Parathyroid adenoma (tissue), 2 donors: ENCODE measurements around the gene RASGEF1C.

ENCODE experiments used
- H2AFZ ChIP-seq: fragments of 300-600 bp; sonication (generic); one replicate; pipeline ENCODE4 v1.7.0; 2017; ENCODE audit warnings: antibody characterized with exemption, mild to moderate bottlenecking
- H3K27ac ChIP-seq: fragments of 300-600 bp; sonication (generic); one replicate; pipeline ENCODE4 v1.7.0; 2017
- H3K27me3 ChIP-seq: fragments of 300-600 bp; sonication (generic); one replicate; pipeline ENCODE4 v1.7.0; 2017; ENCODE audit warnings: low read length; ENCODE audit not compliant: control insufficient read depth, insufficient read depth
- H3K36me3 ChIP-seq: fragments of 300-600 bp; sonication (generic); one replicate; pipeline ENCODE4 v1.7.0; 2017; ENCODE audit warnings: low read length; ENCODE audit not compliant: control insufficient read depth, insufficient read depth
- H3K4me1 ChIP-seq: fragments of 300-600 bp; sonication (generic); one replicate; pipeline ENCODE4 v1.7.0; 2017; ENCODE audit warnings: control low read depth
- H3K4me2 ChIP-seq: fragments of 300-600 bp; sonication (generic); one replicate; pipeline ENCODE4 v1.7.0; 2017; ENCODE audit warnings: low read length
- H3K4me3 ChIP-seq: fragments of 300-600 bp; sonication (generic); one replicate; pipeline ENCODE4 v1.7.0; 2017; ENCODE audit warnings: low read depth, low read length
- H3K79me2 ChIP-seq: fragments of 300-600 bp; sonication (generic); one replicate; pipeline ENCODE4 v1.7.0; 2017; ENCODE audit warnings: control low read depth
- H3K9ac ChIP-seq: fragments of 300-600 bp; sonication (generic); one replicate; pipeline ENCODE4 v1.7.0; 2017; ENCODE audit warnings: mild to moderate bottlenecking
- H3K9me3 ChIP-seq: fragments of 300-600 bp; sonication (generic); one replicate; pipeline ENCODE4 v1.7.0; 2017; ENCODE audit warnings: low read length; ENCODE audit not compliant: control insufficient read depth
- CTCF ChIP-seq: fragments of 300-600 bp; sonication (generic); IDR thresholded peaks from one replicate; pipeline ENCODE4 v1.7.0; 2017; ENCODE audit warnings: antibody characterized with exemption, mild to moderate bottlenecking
- donor health status: primary hyperparathyroidism.

RASGEF1C gene

GRCh38 chr5:180208038-180208434 is 975 bp downstream of the RASGEF1C start:
- no peaks in the 10 kb centered on the region for H3K9me3 ChIP-seq
- no peak overlapping the region for H2AFZ ChIP-seq
- no peak overlapping the region for H3K9ac ChIP-seq
- no peak overlapping the region for H3K4me3 ChIP-seq
- no peaks in the 10 kb centered on the region for H3K79me2 ChIP-seq
- H3K27ac ChIP-seq: no peak overlapping the region
- H3K4me2 ChIP-seq: no peak overlapping the region
- no peak for TF ChIP-seq CTCF
- no peaks in the 10 kb centered on the region for H3K4me1 ChIP-seq
- H3K36me3 ChIP-seq: no peaks in the 10 kb centered on the region
- H3K27me3 ChIP-seq: no peaks in the 10 kb centered on the region

GRCh38 chr5:180207593-180207992 is 1.4 kb downstream of the RASGEF1C start:
- Histone ChIP-seq H3K9ac (no peak overlapping the region), H3K9me3 (no peaks in the 10 kb centered on the region), H3K27me3 (no peaks in the 10 kb centered on the region), H3K79me2 (no peaks in the 10 kb centered on the region), H3K4me3 (no peak overlapping the region), H3K36me3 (no peaks in the 10 kb centered on the region), H3K27ac (no peak overlapping the region), H2AFZ (no peak overlapping the region), H3K4me2 (no peak overlapping the region), H3K4me1 (no peaks in the 10 kb centered on the region)
- TF ChIP-seq CTCF: no peak

DNA sequence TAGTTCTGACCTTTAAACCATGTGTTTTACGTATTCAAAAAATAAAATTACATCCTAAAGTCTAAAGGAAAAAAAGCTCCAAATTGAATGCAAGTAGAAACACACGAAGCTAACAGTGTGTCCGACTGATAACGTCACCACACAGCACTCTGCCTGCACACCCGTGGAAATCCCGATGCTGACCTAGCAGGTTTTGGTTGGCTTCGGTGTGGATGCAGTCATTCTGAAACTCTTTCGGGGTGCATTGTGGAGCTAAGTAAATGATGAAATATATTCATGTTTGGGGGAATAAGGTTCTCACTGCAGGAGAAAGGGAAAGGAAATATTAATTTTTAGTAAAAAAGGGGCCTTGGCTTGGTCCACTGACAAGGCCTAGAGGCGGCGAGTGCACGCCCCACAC is 2.0 kb downstream of the RASGEF1C start:
- Histone ChIP-seq H2AFZ (no peak overlapping the region), H3K27ac (no peak overlapping the region), H3K36me3 (no peaks in the 10 kb centered on the region), H3K9ac (no peak overlapping the region), H3K4me1 (no peaks in the 10 kb centered on the region), H3K79me2 (no peaks in the 10 kb centered on the region), H3K9me3 (no peaks in the 10 kb centered on the region), H3K27me3 (no peaks in the 10 kb centered on the region), H3K4me2 (no peak overlapping the region), H3K4me3 (no peak overlapping the region)
- no peak for TF ChIP-seq CTCF

- TF ChIP-seq CTCF: no peak
- Histone ChIP-seq H2AFZ (no peak overlapping the region), H3K27ac (no peak overlapping the region), H3K4me2 (no peak overlapping the region), H3K79me2 (no peaks in the 10 kb centered on the region), H3K9me3 (no peaks in the 10 kb centered on the region), H3K4me3 (no peak overlapping the region), H3K9ac (no peak overlapping the region), H3K4me1 (no peaks in the 10 kb centered on the region), H3K36me3 (no peaks in the 10 kb centered on the region), H3K27me3 (no peaks in the 10 kb centered on the region)
Observed at GRCh38 chr5:180205916-180206315, 3.1 kb downstream of the RASGEF1C start.

DNA sequence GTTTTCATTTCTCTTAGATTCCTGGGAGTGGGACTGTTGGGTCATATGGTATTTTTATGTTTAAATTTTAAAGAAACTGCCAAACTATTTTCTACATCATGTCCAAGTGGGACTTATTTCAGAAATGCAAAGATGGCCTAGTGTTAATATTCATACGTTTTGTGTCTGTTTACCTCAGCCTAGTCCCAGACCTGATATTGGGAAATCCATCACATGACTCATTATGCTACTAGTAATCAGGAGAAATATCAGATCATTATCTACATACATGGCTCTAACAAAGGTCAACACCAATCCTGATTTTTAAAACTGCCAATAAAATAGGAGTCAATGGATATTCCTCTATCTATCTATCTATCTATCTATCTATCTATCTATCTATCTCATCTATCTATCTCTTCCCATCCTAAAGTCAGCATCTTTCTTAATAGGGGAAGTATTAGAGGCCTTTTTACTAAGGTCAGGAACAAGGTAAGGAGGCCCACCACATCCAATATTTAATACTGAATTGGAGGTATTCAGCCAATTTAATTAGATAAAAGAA is 4.7 kb downstream of the RASGEF1C start:
- H3K27me3 ChIP-seq: no peaks in the 10 kb centered on the region

More for the DNA sequence above, 4.7 kb downstream of the RASGEF1C start:
- no peak for TF ChIP-seq CTCF
- no peaks in the 10 kb centered on the region for H3K79me2 ChIP-seq
- H3K4me2 ChIP-seq: no peak overlapping the region
- H3K9me3 ChIP-seq: no peaks in the 10 kb centered on the region
- H3K9ac ChIP-seq: no peak overlapping the region
- H3K27ac ChIP-seq: no peak overlapping the region
- H2AFZ ChIP-seq: no peak overlapping the region
- no peaks in the 10 kb centered on the region for H3K36me3 ChIP-seq
- H3K4me1 ChIP-seq: no peaks in the 10 kb centered on the region
- no peak overlapping the region for H3K4me3 ChIP-seq
